HCT116 (cell line): ENCODE results near the gene FAM227B.

Experiments used
- EGR1 ChIP-seq: IDR thresholded peaks from 2 replicates; pipeline ENCODE4 v1.6.1; 2012; ENCODE audit warnings: low read depth
- EZH2 ChIP-seq: fragments of 200-600 bp; sonication (generic); IDR thresholded peaks from 2 replicates; pipeline ENCODE4 v1.6.1; 2017; ENCODE audit warnings: antibody characterized with exemption, mixed run types
- JUND ChIP-seq: IDR thresholded peaks from 2 replicates; pipeline ENCODE4 v1.6.1; 2012
- POLR2A ChIP-seq: IDR thresholded peaks from 2 replicates; pipeline ENCODE4 v1.7.0; 2011; ENCODE audit warnings: borderline replicate concordance; ENCODE audit not compliant: insufficient read depth, insufficient read length; ENCODE audit errors: extremely low read depth
- RAD21 ChIP-seq: IDR thresholded peaks from 2 replicates; pipeline ENCODE4 v1.6.1; 2012; ENCODE audit warnings: low read depth, mild to moderate bottlenecking
- TF ChIP-seq, protein P1 (sequence below), 3 experiments: fragments of 200-600 bp in 1 of 3; sonication (generic) in 1 of 3; IDR thresholded peaks in 2 of 3; conservative IDR thresholded peaks in 1 of 3; 2 replicates each; pipeline ENCODE4 v1.5.1; 2012 to 2017; ENCODE audit warnings: low read depth in 2 of 3, low read length in 2 of 3, antibody characterized with exemption in 1 of 3, borderline replicate concordance in 1 of 3, control low read depth in 1 of 3, mild to moderate bottlenecking in 1 of 3, mixed read lengths in 1 of 3, mixed run types in 1 of 3, moderate library complexity in 1 of 3; ENCODE audit not compliant: insufficient read depth in 1 of 3
- TF ChIP-seq, protein P2 (sequence below): IDR thresholded peaks from 2 replicates; pipeline ENCODE4 v1.6.1; 2012

DNA sequence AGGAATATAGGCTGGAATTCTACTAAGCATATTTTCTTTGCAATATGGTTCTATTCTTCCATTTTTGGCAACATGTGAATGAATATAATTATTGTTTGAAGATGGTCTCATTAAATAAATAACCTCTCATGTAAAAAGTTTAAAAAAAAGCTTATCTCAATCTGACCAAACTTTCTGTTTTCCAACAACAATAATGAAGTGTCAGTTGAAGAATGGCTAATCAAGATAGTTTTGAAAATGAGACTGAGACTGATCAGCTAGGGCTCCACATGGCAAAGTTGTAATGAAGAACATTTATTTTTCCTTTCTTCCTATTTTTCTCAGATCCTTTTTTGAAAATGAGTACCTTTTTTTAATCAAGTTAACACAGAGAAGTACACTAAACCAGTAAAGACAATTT, 333.1 kb downstream of the FAM227B start:
- TF ChIP-seq POLR2A (no peak), JUND (no peak), EZH2 (no peak), EGR1 (no peak), RAD21 (no peak)
- TF ChIP-seq, protein P1, sequence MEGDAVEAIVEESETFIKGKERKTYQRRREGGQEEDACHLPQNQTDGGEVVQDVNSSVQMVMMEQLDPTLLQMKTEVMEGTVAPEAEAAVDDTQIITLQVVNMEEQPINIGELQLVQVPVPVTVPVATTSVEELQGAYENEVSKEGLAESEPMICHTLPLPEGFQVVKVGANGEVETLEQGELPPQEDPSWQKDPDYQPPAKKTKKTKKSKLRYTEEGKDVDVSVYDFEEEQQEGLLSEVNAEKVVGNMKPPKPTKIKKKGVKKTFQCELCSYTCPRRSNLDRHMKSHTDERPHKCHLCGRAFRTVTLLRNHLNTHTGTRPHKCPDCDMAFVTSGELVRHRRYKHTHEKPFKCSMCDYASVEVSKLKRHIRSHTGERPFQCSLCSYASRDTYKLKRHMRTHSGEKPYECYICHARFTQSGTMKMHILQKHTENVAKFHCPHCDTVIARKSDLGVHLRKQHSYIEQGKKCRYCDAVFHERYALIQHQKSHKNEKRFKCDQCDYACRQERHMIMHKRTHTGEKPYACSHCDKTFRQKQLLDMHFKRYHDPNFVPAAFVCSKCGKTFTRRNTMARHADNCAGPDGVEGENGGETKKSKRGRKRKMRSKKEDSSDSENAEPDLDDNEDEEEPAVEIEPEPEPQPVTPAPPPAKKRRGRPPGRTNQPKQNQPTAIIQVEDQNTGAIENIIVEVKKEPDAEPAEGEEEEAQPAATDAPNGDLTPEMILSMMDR (IDR thresholded peaks at IDR 0.05 in 2 of 3, conservative IDR thresholded peaks at IDR 0.05 in 1 of 3; ENCODE audit: borderline replicate concordance in 1 of 3, insufficient read depth in 1 of 3, low read depth in 2 of 3, low read length in 2 of 3): no peak
- TF ChIP-seq, protein P2, sequence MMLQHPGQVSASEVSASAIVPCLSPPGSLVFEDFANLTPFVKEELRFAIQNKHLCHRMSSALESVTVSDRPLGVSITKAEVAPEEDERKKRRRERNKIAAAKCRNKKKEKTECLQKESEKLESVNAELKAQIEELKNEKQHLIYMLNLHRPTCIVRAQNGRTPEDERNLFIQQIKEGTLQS: no peak
